Lung (tissue), 12 donors: ENCODE measurements around the gene AGFG2. TPM values are rescaled to one million over a fixed set of nuclear protein-coding genes. Genes with fewer than 3 reads are reported as not detected.
"Not testable (repeated sequence)": the region's sequence is repeated elsewhere in the genome, so short reads cannot be mapped to it uniquely, and the experiment has no call there.

Experiments
- ATAC-seq: fragments of 200-7000 bp; cut with Tn5 transposase; one replicate; pipeline ENCODE4 v1.9.1; 2020; ENCODE audit warnings: moderate number of reproducible peaks; ENCODE audit not compliant: insufficient read depth, low FRiP score
- DNase-seq, 3 donors: peaks; one replicate each; pipeline ENCODE4 v3.0.0-alpha.2; 2013 to 2017
- H3K27ac ChIP-seq, 2 donors: one replicate each; pipeline ENCODE4 v1.5.1; 2013; ENCODE audit warnings: mild to moderate bottlenecking in 2 of 2, moderate library complexity in 2 of 2, control low read depth in 1 of 2, inconsistent platforms in 1 of 2, low read depth in 1 of 2, low read length in 1 of 2
- H3K27me3 ChIP-seq, 3 donors: one replicate each; pipeline ENCODE4 v1.5.1; 2013; ENCODE audit warnings: low read length in 2 of 3; ENCODE audit not compliant: control insufficient read depth in 3 of 3, insufficient read depth in 3 of 3
- H3K36me3 ChIP-seq, 4 donors: one replicate each; pipeline ENCODE4 v1.5.1; 2013; ENCODE audit warnings: low read length in 4 of 4, mild to moderate bottlenecking in 1 of 4, moderate library complexity in 1 of 4; ENCODE audit not compliant: control insufficient read depth in 4 of 4, insufficient read depth in 4 of 4
- H3K4me1 ChIP-seq, 5 donors: one replicate each; pipeline ENCODE4 v1.5.1; 2013; ENCODE audit warnings: low read length in 5 of 5, mild to moderate bottlenecking in 2 of 5, moderate library complexity in 1 of 5; ENCODE audit not compliant: control insufficient read depth in 5 of 5, insufficient read depth in 5 of 5
- H3K4me3 ChIP-seq: one replicate; pipeline ENCODE4 v1.5.1; 2013; ENCODE audit warnings: mild to moderate bottlenecking, control low read depth, moderate library complexity
- H3K9ac ChIP-seq, 2 donors: one replicate each; pipeline ENCODE4 v1.5.1; 2013; ENCODE audit warnings: low read length in 2 of 2, control low read depth in 1 of 2; ENCODE audit not compliant: insufficient read depth in 1 of 2
- H3K9me3 ChIP-seq, 4 donors: one replicate each; pipeline ENCODE4 v1.5.1; 2013; ENCODE audit warnings: low read length in 3 of 4, mild to moderate bottlenecking in 1 of 4, moderate library complexity in 1 of 4; ENCODE audit not compliant: control insufficient read depth in 4 of 4, insufficient read depth in 3 of 4
- CTCF ChIP-seq: IDR thresholded peaks from 2 replicates; pipeline ENCODE4 v1.5.1; 2012; ENCODE audit warnings: mild to moderate bottlenecking; ENCODE audit errors: control extremely low read depth, extremely low read depth
- WGBS, 2 donors: extraction: QIAGEN DNeasy Blood & Tissue Kit; methylation state at CpG; one replicate each; pipeline ENCODE4 v1.1.7; 2013; 5-methylcytosine and 5-hydroxymethylcytosine counted together
- polyA plus RNA-seq, 2 donors: library from polyadenylated mRNA; stranded (reverse); fragments of 200-250 nt; gene quantifications; one replicate each; pipeline ENCODE4 v1.2.1, GENCODE V29; 2013
- total RNA-seq, 2 donors: library from RNA; depleted of rRNA in 1 of 2; stranded (reverse); fragments of >200 nt in 1 of 2; gene quantifications; one replicate each; pipeline ENCODE4 v1.2.1, GENCODE V29; 2014 to 2021
- donor health status: control.
- donor health status: control.
- donor health status: Bipolar disorder and iron deficiency.
- donor health status: healthy.
- donor health status: DM: yes; HTN: yes; CAD: no.

The AGFG2 gene
- total and polyA plus RNA-seq, 4 donors: 15.9 to 36.0 (median 19.7) TPM

GRCh38 chr7:100523192-100523591 lies 15.8 kb upstream of the AGFG2 start:
- not testable (repeated sequence) for H3K4me1 ChIP-seq, H3K27me3 ChIP-seq, H3K4me3 ChIP-seq, H3K9me3 ChIP-seq, H3K36me3 ChIP-seq, ATAC-seq, H3K9ac ChIP-seq, H3K27ac ChIP-seq, DNase-seq
- 89 to 96% methylated on average over 11 to 24 of the region's 34 CpGs for WGBS, 2 donors

- H3K4me3 ChIP-seq, H3K36me3 ChIP-seq, H3K9ac ChIP-seq, DNase-seq, H3K4me1 ChIP-seq, H3K27ac ChIP-seq, H3K27me3 ChIP-seq, ATAC-seq, H3K9me3 ChIP-seq: not testable (repeated sequence)
- 81 to 89% methylated on average over 12 of the region's 12 CpGs for WGBS, 2 donors
Observed at GRCh38 chr7:100528108-100528866, 10.7 kb upstream of the AGFG2 start.

- H3K27ac ChIP-seq: no peak overlapping the region
- H3K4me3 ChIP-seq: no peak overlapping the region
- H3K27me3 ChIP-seq: no peaks in the 10 kb centered on the region
- WGBS, 2 donors: 93 to 94% methylated on average over 14 of the region's 14 CpGs
- no peak overlapping the region for H3K9ac ChIP-seq
- no peaks in the 10 kb centered on the region for H3K9me3 ChIP-seq
- DNase-seq: no peak
- ATAC-seq: no peak
- TF ChIP-seq CTCF: no peak
- no peaks in the 10 kb centered on the region for H3K4me1 ChIP-seq
- H3K36me3 ChIP-seq: no peaks in the 10 kb centered on the region
Observed at GRCh38 chr7:100532165-100533022, 6.6 kb upstream of the AGFG2 start.

- H3K27ac ChIP-seq, H3K9me3 ChIP-seq, H3K9ac ChIP-seq, H3K4me3 ChIP-seq, DNase-seq, H3K36me3 ChIP-seq, H3K27me3 ChIP-seq, ATAC-seq: not testable (repeated sequence)
- 95 to 98% methylated on average over 9 of the region's 9 CpGs for whole genome bisulfite sequencing, 2 donors
- H3K4me1 ChIP-seq: peaks cover 0 to 12% (median 2%) of the 10 kb centered on the region in 5 donors
Observed at GRCh38 chr7:100535982-100536381, 3.0 kb upstream of the AGFG2 start.

GRCh38 chr7:100536695-100537094 lies 2.3 kb upstream of the AGFG2 start:
- not testable (repeated sequence) for H3K27me3 ChIP-seq, H3K4me3 ChIP-seq, H3K9me3 ChIP-seq, H3K27ac ChIP-seq, ATAC-seq, DNase-seq, H3K36me3 ChIP-seq, H3K9ac ChIP-seq
- peaks cover 0 to 12% (median 2%) of the 10 kb centered on the region in 5 donors for H3K4me1 ChIP-seq
- WGBS, 2 donors: 81 to 92% methylated on average over 2 of the region's 2 CpGs
